HG02678 (cell line): ENCODE data around the gene C17orf50.

ENCODE experiments used
- ATAC-seq: cut with Tn5 transposase; IDR thresholded peaks from one replicate; pipeline ENCODE4 v1.9.1; 2021; ENCODE audit warnings: mild to moderate bottlenecking, moderate library complexity; ENCODE audit not compliant: unreplicated experiment

C17orf50 gene

GRCh38 chr17:35809855-35810461 lies 49.3 kb downstream of the C17orf50 start:
- ATAC-seq, result no peak

DNA sequence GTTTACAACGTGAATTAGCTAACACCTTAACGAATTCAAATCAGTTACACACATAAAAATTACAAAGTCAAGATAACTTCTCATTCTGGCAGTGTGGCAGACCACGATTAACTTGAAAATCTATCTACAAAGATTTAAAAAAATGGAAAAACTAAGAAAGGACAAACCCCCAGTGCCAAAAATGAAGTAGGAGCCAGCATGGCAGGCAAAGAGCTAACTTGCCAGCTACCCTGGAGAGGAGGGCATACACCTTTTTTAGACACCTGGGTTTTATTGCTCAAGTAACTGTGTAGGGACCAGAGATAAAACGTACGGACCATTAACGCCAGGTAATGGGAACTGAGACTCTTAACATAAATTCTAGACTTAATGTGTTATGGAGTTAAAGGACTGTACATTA lies 51.1 kb downstream of the C17orf50 start:
- ATAC-seq, result no peak

GRCh38 chr17:35812456-35812855 lies 51.8 kb downstream of the C17orf50 start:
- no peak for ATAC-seq
